ENCODE measurements around the gene CD109.
"Not testable (repeated sequence)": the region's sequence is repeated elsewhere in the genome, so short reads cannot be mapped to it uniquely, and the experiment has no call there.

CD109 gene

DNA sequence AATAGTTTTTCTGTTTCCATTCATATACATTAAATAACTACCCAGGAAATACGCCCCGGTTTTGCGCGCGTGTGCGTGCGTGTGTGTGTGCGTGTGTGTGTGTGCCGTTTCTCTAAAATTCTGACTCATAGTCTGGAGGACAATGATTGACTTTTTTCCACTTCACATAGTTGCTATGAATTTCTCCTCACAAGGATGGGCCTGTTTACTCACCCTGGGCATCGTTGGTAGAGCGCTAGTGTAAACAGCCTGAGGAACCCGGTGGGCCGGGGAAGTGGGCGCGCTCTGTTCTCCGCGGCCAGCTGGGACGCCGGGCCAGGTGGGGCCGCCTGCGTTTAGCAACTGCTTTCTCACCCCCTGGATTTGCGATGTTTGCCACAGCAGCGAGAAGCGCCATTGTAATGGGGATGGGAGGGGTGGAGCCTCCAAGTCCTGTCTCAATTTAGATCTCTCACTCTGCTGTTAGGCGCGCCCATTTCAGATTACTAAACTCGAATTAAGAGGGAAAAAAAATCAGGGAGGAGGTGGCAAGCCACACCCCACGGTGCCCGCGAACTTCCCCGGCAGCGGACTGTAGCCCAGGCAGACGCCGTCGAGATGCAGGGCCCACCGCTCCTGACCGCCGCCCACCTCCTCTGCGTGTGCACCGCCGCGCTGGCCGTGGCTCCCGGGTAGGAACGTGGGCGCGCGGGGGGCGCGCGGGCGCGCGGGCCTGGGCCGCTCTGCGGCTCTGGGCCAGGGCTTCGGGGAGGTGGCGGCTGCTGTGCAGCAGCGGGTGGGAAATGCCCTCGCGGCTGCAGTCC lies at the start of gene CD109:
TSS of gene CD109 (plus strand) at position 585 of the 803 bp plus-strand sequence. CDS start at position 598, 13 bp downstream.
- DNase-seq = peak; percentile 50

DNA sequence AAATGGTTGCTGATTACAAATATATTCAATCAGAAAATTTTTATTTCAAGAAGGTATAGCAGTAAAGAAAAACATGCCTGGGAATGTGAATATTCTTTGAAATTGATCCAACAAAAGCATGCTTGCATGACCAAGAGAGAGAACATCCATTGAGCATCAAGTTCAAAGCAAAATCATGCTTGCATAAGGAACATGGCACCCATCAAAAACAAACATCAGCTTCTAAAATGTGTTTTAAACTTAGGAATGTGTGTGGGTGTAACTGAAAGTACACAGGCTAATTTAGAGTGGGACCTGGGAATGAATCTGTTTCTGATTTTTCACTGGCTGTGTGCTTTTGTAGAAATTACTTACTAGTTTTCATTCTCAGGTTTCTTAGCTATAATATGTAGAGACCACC lies 47.8 kb upstream of the CD109 start:
- no peak for DNase-seq

DNA sequence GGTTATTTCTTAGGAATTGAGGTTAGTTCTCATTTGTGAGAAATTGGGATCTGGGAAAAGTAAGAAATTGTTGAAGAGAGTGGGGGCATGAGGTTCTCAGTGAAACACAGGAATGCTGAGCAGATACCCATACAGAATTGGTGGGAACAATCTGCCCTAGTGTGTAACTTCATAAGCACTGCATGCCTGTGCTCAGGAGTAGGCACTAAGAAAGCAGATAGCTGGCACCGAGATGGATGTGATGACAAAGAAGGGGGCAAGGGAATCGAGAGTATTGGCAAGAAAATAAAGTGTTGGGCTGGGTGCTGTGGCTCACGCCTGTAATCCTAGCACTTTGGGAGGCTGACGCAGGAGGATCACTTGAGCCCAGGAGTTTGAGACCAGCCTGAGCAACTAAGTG lies 46.2 kb upstream of the CD109 start:
- DNase-seq = no peak

DNA sequence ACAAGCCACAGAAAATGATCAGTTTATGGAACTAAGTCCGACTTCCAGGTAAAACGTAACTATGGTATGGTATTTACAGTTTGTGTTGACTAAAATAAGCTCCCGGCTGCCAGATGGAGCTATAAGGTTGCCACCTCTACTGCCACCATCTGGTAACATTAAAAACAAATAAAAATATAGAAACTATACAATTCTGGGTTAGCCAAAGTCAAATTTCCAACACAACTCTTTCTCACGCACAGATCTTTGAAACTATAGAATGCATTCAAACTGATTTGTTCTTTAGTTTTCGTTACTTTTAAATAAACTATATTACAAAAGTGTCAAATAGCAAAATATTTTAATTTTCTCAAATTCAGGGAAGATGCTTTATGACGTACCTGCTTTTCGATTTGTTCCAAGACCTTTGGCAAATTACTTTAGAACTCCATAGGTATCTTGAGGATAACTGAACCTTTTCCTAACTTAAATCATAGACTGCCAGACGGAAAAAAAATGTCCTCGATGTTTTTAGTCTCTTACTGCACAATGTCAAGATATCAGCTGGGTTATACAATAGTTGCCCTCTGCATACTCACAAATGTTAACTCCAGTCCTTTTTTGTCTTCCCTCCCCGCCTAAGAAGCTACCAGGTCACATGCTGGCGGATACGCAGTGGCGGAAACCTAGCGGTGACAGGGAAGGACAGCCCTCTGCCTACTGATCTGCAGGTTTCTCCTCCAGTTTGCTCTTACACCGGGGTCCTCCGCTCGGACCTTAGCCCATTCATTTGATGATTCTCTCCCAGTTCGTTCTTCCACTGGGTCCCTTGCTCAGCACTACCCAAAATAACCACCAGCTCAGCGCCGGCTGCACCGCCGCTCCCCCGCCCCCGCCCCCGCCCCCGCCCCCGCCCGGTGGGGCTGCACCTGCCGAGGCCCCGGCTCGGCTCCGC lies 43.1 kb upstream of the CD109 start:
- DNase-seq = peak; percentile 67

- peak; percentile 98 for DNase-seq
Measured at GRCh38 chr6:73653571-73654424, 42.2 kb upstream of the CD109 start, which contains the start of gene SLC17A5. TSS of gene SLC17A5 (minus strand) at chr6:73653992. CDS start at chr6:73653886, 106 bp downstream.

DNA sequence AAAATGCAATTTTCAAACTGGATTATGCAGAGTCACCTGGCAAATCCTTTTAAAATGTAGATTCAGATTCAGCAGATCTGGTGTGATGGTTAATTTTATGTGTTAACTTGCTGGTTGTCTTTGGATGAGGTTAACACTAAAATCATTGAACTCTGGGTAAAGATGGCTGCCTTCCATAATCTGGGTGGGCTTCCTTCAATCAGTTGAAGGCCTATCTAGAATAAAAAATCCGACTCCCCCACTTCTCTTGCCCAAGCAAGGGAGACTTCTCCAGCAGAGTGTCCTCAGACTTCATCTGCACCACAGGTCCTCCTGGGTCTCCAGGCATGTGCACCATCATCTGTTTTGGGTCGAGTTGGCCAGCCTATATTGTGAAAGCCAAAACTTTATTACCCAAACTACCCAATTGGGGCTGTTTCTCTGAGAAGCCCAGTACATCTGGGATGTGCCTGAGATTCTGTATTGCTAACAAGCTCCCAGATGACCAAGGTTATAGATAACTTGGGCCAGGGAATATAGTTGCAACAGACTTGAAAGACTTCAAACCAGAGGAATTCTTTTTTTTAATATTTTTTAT lies 40.6 kb upstream of the CD109 start:
- DNase-seq = no peak

DNA sequence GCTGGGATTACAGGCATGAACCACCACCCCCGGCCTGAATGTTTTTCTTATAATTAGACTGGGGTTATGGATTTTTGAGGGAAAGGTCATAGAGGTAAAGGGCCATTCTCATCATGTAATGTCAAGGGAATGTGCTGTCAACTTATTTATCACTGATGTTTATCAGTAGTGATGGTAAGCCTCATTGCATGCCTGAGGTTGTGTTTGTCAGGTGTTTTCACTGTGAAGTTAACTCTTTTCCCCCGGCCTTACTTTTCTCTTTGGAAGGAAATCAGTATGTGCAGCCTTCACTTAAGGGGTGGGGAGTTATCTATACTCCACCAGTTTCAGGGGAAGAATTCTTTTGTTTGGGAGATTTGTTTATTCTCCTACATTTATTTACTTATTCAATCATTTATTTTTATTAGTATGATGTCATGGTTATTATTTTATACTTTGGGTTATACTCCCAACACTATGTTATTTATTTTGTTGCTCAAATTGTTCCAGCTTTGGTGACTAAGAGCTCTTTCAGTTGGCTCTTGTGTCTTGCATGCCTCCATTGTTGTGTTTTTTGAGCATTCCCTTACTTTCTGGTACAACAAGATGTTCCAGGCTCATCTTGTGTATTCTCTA lies 39.4 kb upstream of the CD109 start:
- DNase-seq = no peak

- DNase-seq = no peak
Measured at GRCh38 chr6:73657201-73657600, 38.8 kb upstream of the CD109 start.

DNA sequence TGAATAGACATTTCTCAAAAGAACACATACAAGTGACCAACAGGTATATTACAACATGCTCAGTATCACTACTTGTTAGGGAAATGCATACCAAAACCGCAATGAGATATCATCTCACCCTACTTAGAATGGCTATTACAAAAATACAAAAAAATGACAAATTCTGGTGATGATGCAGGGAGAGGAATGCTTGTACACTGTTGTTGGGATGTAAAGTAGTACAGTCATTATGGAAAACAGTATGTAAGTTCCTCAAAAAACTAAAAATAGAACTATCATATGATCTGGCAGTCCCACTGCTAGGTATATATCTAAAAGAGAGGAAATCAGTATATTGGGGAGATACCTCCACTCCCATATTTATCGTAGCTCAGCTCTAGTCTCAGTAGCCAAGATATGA lies 31.3 kb upstream of the CD109 start:
- DNase-seq = no peak

DNA sequence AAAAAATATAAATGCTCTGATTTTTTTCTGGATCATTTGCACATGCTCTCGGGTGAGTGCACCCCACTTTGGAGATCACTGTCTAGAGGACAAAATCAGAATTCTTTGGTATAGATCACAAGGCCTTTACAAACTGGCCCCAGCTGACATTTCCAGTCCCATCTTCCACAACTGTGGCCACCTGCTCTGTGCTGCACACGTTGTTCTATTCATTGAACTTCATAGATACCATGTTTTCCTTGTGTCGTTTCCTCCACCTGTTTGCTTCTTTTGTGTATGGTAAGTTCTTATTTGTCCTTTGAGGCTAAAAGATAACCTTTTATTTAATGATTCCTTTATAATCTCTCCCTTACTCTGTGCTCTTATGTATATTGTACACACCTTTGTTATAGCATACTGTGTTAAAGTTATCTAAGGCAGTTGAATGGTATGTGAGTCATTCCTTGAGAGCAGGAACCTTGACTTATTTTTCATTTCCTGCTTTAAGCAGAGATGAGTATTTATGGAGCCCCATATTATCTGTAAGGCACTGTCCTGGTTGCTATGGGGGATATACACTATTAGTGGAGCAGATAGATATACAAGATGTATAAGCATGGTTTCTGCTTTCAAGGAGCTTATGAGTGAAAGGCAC lies 30.2 kb upstream of the CD109 start:
- DNase-seq = no peak

DNA sequence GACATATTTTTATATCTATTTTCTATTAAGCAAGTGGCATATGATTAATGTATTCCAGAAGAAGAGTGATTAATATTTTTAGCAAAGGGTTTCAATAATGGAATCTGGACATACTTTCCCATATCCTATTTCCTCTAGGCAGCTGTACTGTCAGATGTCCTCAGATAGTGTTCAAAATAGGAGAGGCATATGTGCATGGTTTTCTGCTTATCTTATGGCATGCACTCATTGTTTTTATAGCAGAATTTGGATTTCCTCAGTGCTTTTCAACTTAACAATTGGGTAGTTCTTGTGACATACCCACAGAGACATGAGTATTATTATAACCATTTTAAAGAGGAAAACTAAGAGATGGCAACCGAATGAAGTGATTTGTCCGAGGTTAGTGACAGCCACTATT lies 29.6 kb upstream of the CD109 start:
- DNase-seq = no peak

GRCh38 chr6:73667798-73668197 lies 28.2 kb upstream of the CD109 start:
- DNase-seq = no peak

DNA sequence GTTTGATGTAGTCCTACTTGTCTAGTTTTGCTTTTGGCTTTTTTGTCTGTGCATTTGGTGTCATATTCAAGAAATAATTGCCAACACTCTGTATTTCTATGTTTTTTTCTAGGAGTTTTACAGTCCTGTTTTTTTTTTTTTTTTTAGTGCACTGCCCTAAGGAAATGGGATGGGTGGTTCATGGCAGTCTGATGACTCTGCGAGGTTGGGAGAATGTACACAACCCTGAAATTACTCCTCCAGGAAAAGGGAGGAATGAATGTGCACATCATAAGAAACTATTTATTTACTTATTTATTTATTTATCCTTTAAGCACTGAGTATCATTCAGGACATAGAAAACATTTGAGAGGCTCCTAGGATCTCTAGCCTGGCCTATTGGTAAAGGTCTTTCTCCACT lies 27.0 kb upstream of the CD109 start:
- DNase-seq = no peak

GRCh38 chr6:73671911-73672685 lies 23.9 kb upstream of the CD109 start:
- no peak for DNase-seq

DNA sequence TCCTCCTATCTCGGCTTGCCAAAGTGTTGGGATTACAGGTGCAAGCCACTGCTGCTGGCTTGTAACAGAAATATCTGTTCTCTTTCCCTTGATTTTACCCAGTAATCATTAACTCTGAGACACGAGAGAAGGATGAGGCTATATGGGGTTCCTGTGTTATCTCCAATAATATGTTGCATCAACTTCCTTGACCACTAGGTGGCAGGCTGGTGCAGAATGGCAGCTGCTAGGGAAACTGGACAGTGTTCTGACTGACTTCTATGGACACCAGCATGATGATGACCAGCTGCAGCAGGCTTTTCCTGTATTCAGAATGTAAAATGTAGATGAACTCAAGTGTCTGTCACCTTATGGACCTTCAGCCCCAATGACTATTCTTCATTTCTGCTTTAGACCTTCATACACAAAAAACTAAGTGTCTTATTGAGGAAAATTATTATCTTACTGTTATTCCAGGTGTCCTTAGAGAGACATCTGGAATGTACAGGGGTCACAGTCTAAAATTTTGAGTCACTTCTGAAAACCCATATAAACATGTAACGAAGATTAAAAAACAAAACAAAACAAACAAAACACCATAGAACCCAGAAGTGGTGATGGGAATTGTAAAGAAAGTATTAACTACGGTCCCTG lies 20.4 kb upstream of the CD109 start:
- peak; percentile 61 for DNase-seq

GRCh38 chr6:73679009-73679408 lies 17.0 kb upstream of the CD109 start:
- DNase-seq = no peak

DNA sequence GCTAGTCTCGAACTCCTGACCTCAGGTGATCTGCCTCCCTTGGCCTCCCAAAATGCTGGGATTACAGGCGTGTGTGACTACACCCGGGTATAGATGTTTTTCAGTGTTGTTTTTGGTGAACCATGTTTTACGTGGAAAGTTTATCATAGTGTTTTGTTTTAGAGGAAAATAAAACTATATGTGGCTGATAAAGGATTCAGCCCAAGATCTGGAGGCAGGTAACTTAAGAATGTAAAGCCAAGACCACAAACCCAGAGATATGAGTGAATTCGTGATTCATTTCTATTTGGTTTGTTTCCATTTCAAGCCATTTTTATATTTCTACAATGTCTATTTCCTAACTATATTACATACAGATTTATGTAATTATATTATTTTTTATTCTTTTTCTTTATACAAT lies 16.2 kb upstream of the CD109 start:
- not testable (repeated sequence) for DNase-seq

DNA sequence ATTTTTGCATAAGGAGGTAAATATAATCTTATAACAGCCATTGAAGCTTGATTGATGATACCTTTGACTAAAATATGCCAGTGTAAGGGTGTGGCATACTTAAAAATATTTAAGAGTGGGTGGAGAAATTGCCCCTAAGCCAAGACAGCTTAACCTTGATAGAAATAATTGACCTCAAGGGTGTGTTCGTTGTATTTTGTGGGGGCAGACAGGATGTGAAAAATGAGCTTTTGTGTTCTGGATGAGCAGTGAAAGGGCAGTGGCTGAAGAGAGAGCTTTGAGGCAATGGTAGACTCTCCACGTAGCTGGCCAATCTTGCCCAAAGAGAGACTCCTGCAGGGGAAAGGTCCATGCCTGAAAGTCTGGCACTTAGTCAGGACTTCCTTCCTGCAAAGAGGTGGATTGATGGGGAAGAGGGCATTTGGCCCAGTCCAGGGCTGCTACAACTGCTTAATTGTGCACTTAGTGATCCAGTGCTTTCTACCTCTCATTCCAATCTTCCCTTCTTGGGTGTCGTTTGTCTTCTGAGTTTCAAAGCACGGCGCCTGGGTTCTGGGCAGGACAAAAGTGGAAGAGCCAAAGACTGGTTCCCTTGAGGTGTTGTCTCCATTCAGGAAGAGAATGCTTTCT lies 15.6 kb upstream of the CD109 start:
- no peak for DNase-seq

DNA sequence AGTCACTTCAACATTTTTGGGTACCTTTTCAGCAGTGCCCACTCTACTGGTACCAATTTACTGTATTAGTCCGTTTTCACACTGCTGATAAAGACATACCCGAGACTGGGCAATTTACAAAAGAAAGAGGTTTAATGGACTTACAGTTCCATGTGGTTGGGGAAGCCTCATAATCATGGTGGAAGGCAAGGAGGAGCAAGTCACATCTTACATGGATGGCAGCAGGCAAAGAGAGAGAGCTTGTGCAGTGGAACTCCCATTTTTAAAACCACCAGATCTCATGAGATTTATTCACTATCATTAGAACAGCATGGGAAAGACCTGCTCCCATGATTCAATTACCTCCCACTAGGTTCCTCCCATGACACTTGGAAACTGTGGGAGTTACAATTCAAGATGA lies 12.4 kb upstream of the CD109 start:
- not testable (repeated sequence) for DNase-seq

DNA sequence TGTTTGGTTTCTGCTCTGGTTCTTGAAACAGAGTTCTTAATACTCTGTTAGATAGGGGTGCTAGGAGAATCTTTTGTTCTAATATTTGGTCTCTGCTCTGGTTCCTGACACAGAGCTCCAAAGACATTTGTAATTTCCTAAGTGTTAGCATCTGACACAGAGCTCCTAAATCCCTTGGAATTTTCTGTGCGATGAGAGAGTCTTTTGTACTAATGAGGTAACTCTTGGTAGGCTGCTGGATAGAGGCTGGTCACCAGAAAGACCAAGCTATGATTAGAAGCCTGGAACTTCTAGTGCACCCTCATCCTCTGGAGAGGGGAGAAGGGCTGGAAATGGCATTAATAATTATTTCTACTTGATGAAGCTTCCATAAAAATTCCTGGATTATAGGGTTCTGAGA lies 7.7 kb upstream of the CD109 start:
- no peak for DNase-seq
